HL-60/S4 treated with phorbol 12-myristate 13-acetate at 8.2 ng/mL for 4 days and 3 days (cell line): Measurements from ENCODE around the gene EGFR.

ENCODE experiments used
- in situ Hi-C: fragments of 300-500 bp; cut with MboI; formaldehyde crosslinking; loops from 2 replicates; pipeline ENCODE4 v1.15.0; 2022; ENCODE audit warnings: low sequenced_read_pairs

Gene EGFR

GRCh38 chr7:55060636-55061022 lies 41.8 kb downstream of the EGFR start:
- in situ Hi-C loops = no loop called here

- in situ Hi-C loops = no loop called here
These were observed 43.1 kb downstream of the EGFR start for GRCh38 chr7:55061726-55062499.

- in situ Hi-C loops = no loop called here
These were observed 44.2 kb downstream of the EGFR start for GRCh38 chr7:55063061-55063460.

- in situ Hi-C loops = no loop called here
These were observed 44.8 kb downstream of the EGFR start for GRCh38 chr7:55063633-55064032.

- in situ Hi-C loops = no loop called here
These were observed 46.3 kb downstream of the EGFR start for GRCh38 chr7:55065079-55065478.

- in situ Hi-C loops = no loop called here
These were observed 46.9 kb downstream of the EGFR start for GRCh38 chr7:55065511-55066229.

- in situ Hi-C loops = no loop called here
These were observed 47.7 kb downstream of the EGFR start for GRCh38 chr7:55066524-55066923.

- in situ Hi-C loops = no loop called here
These were observed 48.1 kb downstream of the EGFR start for GRCh38 chr7:55066938-55067337.

- in situ Hi-C loops = no loop called here
These were observed 48.9 kb downstream of the EGFR start for GRCh38 chr7:55067748-55068147.

GRCh38 chr7:55069271-55069792 lies 50.5 kb downstream of the EGFR start:
- in situ Hi-C loops = no loop called here

GRCh38 chr7:55070271-55070743 lies 51.5 kb downstream of the EGFR start:
- in situ Hi-C loops = no loop called here

GRCh38 chr7:55070854-55071253 lies 52.0 kb downstream of the EGFR start:
- in situ Hi-C loops = no loop called here

GRCh38 chr7:55071411-55072175 lies 52.8 kb downstream of the EGFR start:
- in situ Hi-C loops = no loop called here

- in situ Hi-C loops = no loop called here
These were observed 53.4 kb downstream of the EGFR start for GRCh38 chr7:55072251-55072650.

GRCh38 chr7:55073051-55073511 lies 54.3 kb downstream of the EGFR start:
- in situ Hi-C loops = no loop called here

GRCh38 chr7:55073976-55074528 lies 55.2 kb downstream of the EGFR start:
- in situ Hi-C loops = no loop called here

- in situ Hi-C loops = no loop called here
These were observed 56.7 kb downstream of the EGFR start for GRCh38 chr7:55075464-55076021.

GRCh38 chr7:55077561-55078410 lies 59.0 kb downstream of the EGFR start:
- in situ Hi-C loops = no loop called here

- in situ Hi-C loops = no loop called here
These were observed 59.9 kb downstream of the EGFR start for GRCh38 chr7:55078465-55079372.
